Natural killer cell (primary cell): ENCODE measurements around the gene ZNF672. TPM values are rescaled to one million over a fixed set of nuclear protein-coding genes. Genes with fewer than 3 reads are reported as not detected.

Source experiments
- ATAC-seq, 3 donors: fragments of 150-1000 bp in 2 of 3; fragments of 200-7000 bp in 1 of 3; cut with Tn5 transposase; 1 replicate in 1 of 3; 2 replicates in 2 of 3; pipeline ENCODE4 v1.10.0; 2021; ENCODE audit warnings: mild to moderate bottlenecking in 2 of 3, moderate library complexity in 2 of 3
- DNase-seq, 2 donors: peaks; one replicate each; pipeline versions ENCODE4 v3.0.0 to v3.0.0-alpha.2; 2013 to 2021; ENCODE audit warnings: mixed read lengths in 1 of 2
- H3K27ac ChIP-seq: one replicate; pipeline ENCODE4 v1.5.1; 2013; ENCODE audit warnings: mild to moderate bottlenecking, low read length
- H3K27me3 ChIP-seq: one replicate; pipeline ENCODE4 v1.6.1; 2013; ENCODE audit warnings: low read length; ENCODE audit not compliant: control insufficient read depth, insufficient read depth
- H3K36me3 ChIP-seq: one replicate; pipeline ENCODE4 v1.6.1; 2013; ENCODE audit warnings: low read length; ENCODE audit not compliant: control insufficient read depth, insufficient read depth
- H3K4me1 ChIP-seq: one replicate; pipeline ENCODE4 v1.6.1; 2013; ENCODE audit warnings: low read length; ENCODE audit not compliant: control insufficient read depth, insufficient read depth
- H3K4me3 ChIP-seq: one replicate; pipeline ENCODE4 v1.5.1; 2013; ENCODE audit warnings: low read length
- H3K9me3 ChIP-seq: one replicate; pipeline ENCODE4 v1.6.1; 2013; ENCODE audit warnings: low read length; ENCODE audit not compliant: control insufficient read depth, insufficient read depth
- H3K27ac Mint-ChIP-seq, 2 donors: one replicate each; pipeline ENCODE4 v1.8.0; 2022; ENCODE audit warnings: mild to moderate bottlenecking in 2 of 2, mixed read lengths in 2 of 2, moderate library complexity in 1 of 2
- H3K27me3 Mint-ChIP-seq, 2 donors: one replicate each; pipeline ENCODE4 v1.8.0; 2022; ENCODE audit warnings: low read depth in 2 of 2, mixed read lengths in 2 of 2
- H3K36me3 Mint-ChIP-seq: one replicate; pipeline ENCODE4 v1.8.0; 2022; ENCODE audit warnings: mixed read lengths
- H3K4me1 Mint-ChIP-seq, 2 donors: one replicate each; pipeline ENCODE4 v1.8.0; 2022; ENCODE audit warnings: mixed read lengths in 2 of 2
- H3K4me3 Mint-ChIP-seq: one replicate; pipeline ENCODE4 v1.8.0; 2022; ENCODE audit warnings: mild to moderate bottlenecking, moderate library complexity, mixed read lengths
- H3K9me3 Mint-ChIP-seq, 2 donors: one replicate each; pipeline ENCODE4 v1.8.0; 2022; ENCODE audit warnings: mixed read lengths in 2 of 2
- CTCF ChIP-seq: fragments of 200-600 bp; IDR thresholded peaks from one replicate; pipeline ENCODE4 v1.8.0; 2022; ENCODE audit warnings: antibody characterized with exemption
- whole genome bisulfite sequencing: methylation state at CpG from one replicate; pipeline ENCODE4 v1.1.7; 2013; ENCODE audit warnings: missing lambda C conversion rate; ENCODE audit not compliant: insufficient coverage; 5-methylcytosine and 5-hydroxymethylcytosine counted together
- intact Hi-C: fragments of 100-400 bp; cut with micrococcal nuclease; formaldehyde crosslinking; loops from one replicate; pipeline ENCODE4 v1.14.2; 2022
- total RNA-seq, 4 donors: library from RNA; stranded (reverse); fragments of 120-200 nt in 1 of 4; gene quantifications; one replicate each; pipeline versions ENCODE4 v1.2.3 to v1.2.4, GENCODE V29; 2013 to 2022

ZNF672 gene
- total RNA-seq, 3 donors from 2014 or later (not counting 1 experiment from before 2014, with no cell fraction given): 29.0 to 41.8 (median 38.7) TPM

GRCh38 chr1:248872752-248873408 is 34.9 kb downstream of the ZNF672 start:
- WGBS: 0% methylated on average over 25 of the region's 31 CpGs
- no peaks in the 10 kb centered on the region for H3K27me3 ChIP-seq
- Mint-ChIP-seq H3K36me3 (peaks cover 6% of the 10 kb centered on the region), H3K4me1 (peaks cover 20 to 22% of the 10 kb centered on the region in 2 donors), H3K27ac (peak overlapping the region; percentile 94 to 100), H3K27me3 (no peaks in the 10 kb centered on the region), H3K4me3 (peak overlapping the region; percentile 99), H3K9me3 (no peaks in the 10 kb centered on the region)
- intact Hi-C loops: loop anchor here (1.0 kb wide), 2 partner anchors 10 to 35 kb away; partner anchors contain the start of gene ZNF672
- no peaks in the 10 kb centered on the region for H3K9me3 ChIP-seq
- no peak for TF ChIP-seq CTCF
- H3K36me3 ChIP-seq: no peaks in the 10 kb centered on the region
- H3K27ac ChIP-seq: peak overlapping the region; percentile 83
- DNase-seq (peak; percentile 49 to 65), ATAC-seq (peak; percentile 22 to 32 (median 31))
- H3K4me1 ChIP-seq: peaks cover 17% of the 10 kb centered on the region
- H3K4me3 ChIP-seq: peak overlapping the region; percentile 86

GRCh38 chr1:248873409-248873992 is 35.5 kb downstream of the ZNF672 start:
- no peaks in the 10 kb centered on the region for H3K9me3 Mint-ChIP-seq
- WGBS: under 1% methylated on average over 41 of the region's 41 CpGs
- no peaks in the 10 kb centered on the region for H3K36me3 ChIP-seq
- H3K27ac ChIP-seq: peak overlapping the region; percentile 83
- peak overlapping the region; percentile 86 for H3K4me3 ChIP-seq
- no peaks in the 10 kb centered on the region for H3K27me3 Mint-ChIP-seq
- peak; percentile 78 to 87 (median 82) for ATAC-seq
- H3K9me3 ChIP-seq: no peaks in the 10 kb centered on the region
- peak overlapping the region; percentile 94 to 100 for H3K27ac Mint-ChIP-seq
- peaks cover 6% of the 10 kb centered on the region for H3K36me3 Mint-ChIP-seq
- H3K4me1 ChIP-seq: peaks cover 17% of the 10 kb centered on the region
- peak; percentile 91 to 95 for DNase-seq
- no peak for TF ChIP-seq CTCF
- no peaks in the 10 kb centered on the region for H3K27me3 ChIP-seq
- intact Hi-C loops: loop anchor here (1.0 kb wide), 2 partner anchors 10 to 35 kb away; partner anchors contain the start of gene ZNF672
- H3K4me1 Mint-ChIP-seq: peaks cover 20 to 22% of the 10 kb centered on the region in 2 donors
- H3K4me3 Mint-ChIP-seq: peak overlapping the region; percentile 99

- H3K36me3 Mint-ChIP-seq: peaks cover 6% of the 10 kb centered on the region
- TF ChIP-seq CTCF: no peak
- H3K27ac Mint-ChIP-seq: peak overlapping the region; percentile 94 to 100
- peak overlapping the region; percentile 99 for H3K4me3 Mint-ChIP-seq
- ATAC-seq: peak; percentile 62 to 76 (median 70)
- WGBS: 10% methylated on average over 23 of the region's 23 CpGs
- peaks cover 17% of the 10 kb centered on the region for H3K4me1 ChIP-seq
- no peaks in the 10 kb centered on the region for H3K27me3 ChIP-seq
- H3K9me3 ChIP-seq: no peaks in the 10 kb centered on the region
- no peaks in the 10 kb centered on the region for H3K36me3 ChIP-seq
- intact Hi-C loops: loop anchor here (1.0 to 2.0 kb wide), 5 partner anchors 11 to 48 kb away; partner anchors contain the start of genes ZNF672 and ZNF692
- H3K4me3 ChIP-seq: peak overlapping the region; percentile 86
- peak; percentile 83 to 92 for DNase-seq
- H3K9me3 Mint-ChIP-seq: no peaks in the 10 kb centered on the region
- no peaks in the 10 kb centered on the region for H3K27me3 Mint-ChIP-seq
- peaks cover 20 to 22% of the 10 kb centered on the region in 2 donors for H3K4me1 Mint-ChIP-seq
- H3K27ac ChIP-seq: peak overlapping the region; percentile 83
Measured at GRCh38 chr1:248873993-248874533, 36.0 kb downstream of the ZNF672 start.
